ENCODE data around the gene PCBP3.

The PCBP3 gene

GRCh38 chr21:45749974-45750373 is 106.4 kb downstream of the PCBP3 start:
- TF ChIP-seq EZH2 (IDR thresholded peaks at IDR 0.05; ENCODE audit: borderline replicate concordance, low read depth, low read length, severe bottlenecking), result no peak
- no peak for TF ChIP-seq CTCF (IDR thresholded peaks at IDR 0.05; ENCODE audit: borderline replicate concordance, extremely low read depth, low read length, poor library complexity, severe bottlenecking)
- DNase-seq (no peak), ATAC-seq (ENCODE audit: insufficient read depth, low read depth) (no peak)
- no peak overlapping the region for H3K9ac ChIP-seq (ENCODE audit: low read depth, low read length)
- H3K36me3 ChIP-seq (ENCODE audit: insufficient read depth, low read length), result peaks cover 14% of the 10 kb centered on the region
- H3K4me2 ChIP-seq (ENCODE audit: insufficient read depth, low read length), result no peak overlapping the region
- H3K4me1 ChIP-seq (ENCODE audit: insufficient read depth, low read length), result no peaks in the 10 kb centered on the region
- peaks cover 6% of the 10 kb centered on the region for H3K9me3 ChIP-seq (ENCODE audit: insufficient read depth, low read length, severe bottlenecking)
- H4K20me1 ChIP-seq (ENCODE audit: insufficient read depth, low read length), result no peaks in the 10 kb centered on the region
- no peaks in the 10 kb centered on the region for H3K27me3 ChIP-seq (ENCODE audit: insufficient read depth, low read length, poor library complexity)
- no peaks in the 10 kb centered on the region for H3K79me2 ChIP-seq (ENCODE audit: insufficient read depth, low read length)
- H3K27ac ChIP-seq (ENCODE audit: low read length), result no peak overlapping the region
- H2AFZ ChIP-seq (ENCODE audit: low read depth, low read length), result no peak overlapping the region
- H3K4me3 ChIP-seq (ENCODE audit: low read depth in 1 of 2, low read length in 2 of 2), result no peak overlapping the region

GRCh38 chr21:45750936-45751335 is 107.4 kb downstream of the PCBP3 start:
- Histone ChIP-seq H3K79me2 (ENCODE audit: insufficient read depth, low read length) (no peaks in the 10 kb centered on the region), H3K4me2 (ENCODE audit: insufficient read depth, low read length) (no peak overlapping the region), H3K27me3 (ENCODE audit: insufficient read depth, low read length, poor library complexity) (no peaks in the 10 kb centered on the region), H4K20me1 (ENCODE audit: insufficient read depth, low read length) (no peaks in the 10 kb centered on the region), H2AFZ (ENCODE audit: low read depth, low read length) (no peak overlapping the region), H3K27ac (ENCODE audit: low read length) (no peak overlapping the region), H3K9ac (ENCODE audit: low read depth, low read length) (no peak overlapping the region), H3K36me3 (ENCODE audit: insufficient read depth, low read length) (peaks cover 5% of the 10 kb centered on the region), H3K4me1 (ENCODE audit: insufficient read depth, low read length) (no peaks in the 10 kb centered on the region), H3K4me3 (ENCODE audit: low read depth in 1 of 2, low read length in 2 of 2) (no peak overlapping the region), H3K9me3 (ENCODE audit: insufficient read depth, low read length, severe bottlenecking) (no peaks in the 10 kb centered on the region)
- ATAC-seq (ENCODE audit: insufficient read depth, low read depth), result no peak
- TF ChIP-seq CTCF (IDR thresholded peaks at IDR 0.05; ENCODE audit: borderline replicate concordance, extremely low read depth, low read length, poor library complexity, severe bottlenecking) (no peak), EZH2 (IDR thresholded peaks at IDR 0.05; ENCODE audit: borderline replicate concordance, low read depth, low read length, severe bottlenecking) (no peak)
- no peak for DNase-seq

- Histone ChIP-seq H3K79me2 (ENCODE audit: insufficient read depth, low read length) (no peaks in the 10 kb centered on the region), H3K4me1 (ENCODE audit: insufficient read depth, low read length) (no peaks in the 10 kb centered on the region), H3K27me3 (ENCODE audit: insufficient read depth, low read length, poor library complexity) (no peaks in the 10 kb centered on the region), H3K4me3 (ENCODE audit: low read depth in 1 of 2, low read length in 2 of 2) (no peak overlapping the region), H3K4me2 (ENCODE audit: insufficient read depth, low read length) (no peak overlapping the region), H3K27ac (ENCODE audit: low read length) (no peak overlapping the region), H3K9ac (ENCODE audit: low read depth, low read length) (no peak overlapping the region), H3K9me3 (ENCODE audit: insufficient read depth, low read length, severe bottlenecking) (no peaks in the 10 kb centered on the region), H3K36me3 (ENCODE audit: insufficient read depth, low read length) (peaks cover 4% of the 10 kb centered on the region; the same call in 1 of the 2 replicates), H2AFZ (ENCODE audit: low read depth, low read length) (no peak overlapping the region), H4K20me1 (ENCODE audit: insufficient read depth, low read length) (no peaks in the 10 kb centered on the region)
- TF ChIP-seq EZH2 (IDR thresholded peaks at IDR 0.05; ENCODE audit: borderline replicate concordance, low read depth, low read length, severe bottlenecking) (no peak), CTCF (IDR thresholded peaks at IDR 0.05; ENCODE audit: borderline replicate concordance, extremely low read depth, low read length, poor library complexity, severe bottlenecking) (no peak)
- DNase-seq (no peak), ATAC-seq (ENCODE audit: insufficient read depth, low read depth) (no peak)
Observed at GRCh38 chr21:45753445-45753844, 109.9 kb downstream of the PCBP3 start.

- ATAC-seq (ENCODE audit: insufficient read depth, low read depth) (no peak), DNase-seq (no peak)
- no peak for TF ChIP-seq CTCF (IDR thresholded peaks at IDR 0.05; ENCODE audit: borderline replicate concordance, extremely low read depth, low read length, poor library complexity, severe bottlenecking)
- no peak for TF ChIP-seq EZH2 (IDR thresholded peaks at IDR 0.05; ENCODE audit: borderline replicate concordance, low read depth, low read length, severe bottlenecking)
- Histone ChIP-seq H3K4me1 (ENCODE audit: insufficient read depth, low read length) (no peaks in the 10 kb centered on the region), H3K36me3 (ENCODE audit: insufficient read depth, low read length) (no peaks in the 10 kb centered on the region), H3K9ac (ENCODE audit: low read depth, low read length) (no peak overlapping the region), H3K27ac (ENCODE audit: low read length) (no peak overlapping the region), H3K4me2 (ENCODE audit: insufficient read depth, low read length) (no peak overlapping the region), H3K27me3 (ENCODE audit: insufficient read depth, low read length, poor library complexity) (no peaks in the 10 kb centered on the region), H2AFZ (ENCODE audit: low read depth, low read length) (no peak overlapping the region), H4K20me1 (ENCODE audit: insufficient read depth, low read length) (no peaks in the 10 kb centered on the region), H3K9me3 (ENCODE audit: insufficient read depth, low read length, severe bottlenecking) (no peaks in the 10 kb centered on the region), H3K4me3 (ENCODE audit: low read depth in 1 of 2, low read length in 2 of 2) (no peak overlapping the region), H3K79me2 (ENCODE audit: insufficient read depth, low read length) (no peaks in the 10 kb centered on the region)
Observed at GRCh38 chr21:45756029-45756428, 112.5 kb downstream of the PCBP3 start.
